SU-DHL-6 (cell line): Measurements from ENCODE around the gene TPD52L2.

ENCODE experiments used
- H2AFZ ChIP-seq: fragments of 200-600 bp; sonication (generic); 2 replicates; pipeline ENCODE4 v1.6.1; 2014; ENCODE audit warnings: low read depth, mild to moderate bottlenecking, moderate library complexity, mixed read lengths, antibody characterized with exemption, low read length; ENCODE audit not compliant: severe bottlenecking
- H3F3A ChIP-seq: fragments of 200-600 bp; shearing (Covaris generic); 2 replicates; pipeline ENCODE4 v1.6.0; 2016; ENCODE audit warnings: antibody characterized with exemption, mild to moderate bottlenecking; ENCODE audit not compliant: insufficient read depth
- H3K27ac ChIP-seq: fragments of 200-600 bp; sonication (generic); 2 replicates; pipeline ENCODE4 v1.5.1; 2016; ENCODE audit warnings: low read depth, mild to moderate bottlenecking, low read length, moderate library complexity, mixed read lengths
- H3K27me3 ChIP-seq: fragments of 200-600 bp; sonication (generic), shearing (Covaris generic); 2 replicates; pipeline ENCODE4 v1.6.0; 2014; ENCODE audit warnings: mild to moderate bottlenecking, low read length
- H3K36me3 ChIP-seq: fragments of 200-600 bp; sonication (generic); 2 replicates; pipeline ENCODE4 v1.6.1; 2014; ENCODE audit warnings: mild to moderate bottlenecking, low read length, mixed read lengths
- H3K4me2 ChIP-seq: fragments of 300-600, 200-600 bp; shearing (Covaris generic), sonication (generic); 2 replicates; pipeline ENCODE4 v1.6.0; 2014; ENCODE audit warnings: low read length, low read depth, mild to moderate bottlenecking; ENCODE audit not compliant: poor library complexity, severe bottlenecking
- H3K4me3 ChIP-seq: fragments of 200-600 bp; sonication (generic); 2 replicates; pipeline ENCODE4 v1.5.1; 2014; ENCODE audit warnings: antibody characterized with exemption, low read length, mild to moderate bottlenecking, mixed read lengths; ENCODE audit not compliant: insufficient read depth, poor library complexity, severe bottlenecking
- H3K79me2 ChIP-seq: fragments of 200-600 bp; sonication (generic); 2 replicates; pipeline ENCODE4 v1.6.1; 2014; ENCODE audit warnings: mild to moderate bottlenecking, low read length, moderate library complexity; ENCODE audit not compliant: insufficient read depth
- H3K9ac ChIP-seq: fragments of 200-600 bp; sonication (generic); 2 replicates; pipeline ENCODE4 v1.7.0; 2014; ENCODE audit warnings: mild to moderate bottlenecking, low read length
- H3K9me2 ChIP-seq: fragments of 200-600 bp; sonication (generic); replicated peaks from 2 replicates; pipeline ENCODE4 v1.6.1; 2014; ENCODE audit warnings: low read length; ENCODE audit not compliant: insufficient read depth
- H3K9me3 ChIP-seq: fragments of 200-600 bp; sonication (generic); 2 replicates; pipeline ENCODE4 v1.6.1; 2014; ENCODE audit warnings: low read length, mixed read lengths; ENCODE audit not compliant: insufficient read depth
- H4K20me1 ChIP-seq: fragments of 200-600 bp; sonication (generic); 2 replicates; pipeline ENCODE4 v1.6.1; 2014; ENCODE audit warnings: low read depth, mild to moderate bottlenecking, antibody characterized with exemption, low read length, moderate library complexity, mixed read lengths
- EZH2phosphoT487 ChIP-seq: fragments of 200-600 bp; sonication (generic), shearing (Covaris generic); conservative IDR thresholded peaks from 2 replicates; pipeline ENCODE4 v1.6.1; 2018; ENCODE audit warnings: mild to moderate bottlenecking, antibody characterized with exemption, low read length, moderate library complexity, mixed read lengths
- TF ChIP-seq, protein P1 (sequence below): fragments of 200-600 bp; sonication (generic); IDR thresholded peaks from one replicate; pipeline ENCODE4 v1.5.1; 2017; ENCODE audit warnings: antibody characterized with exemption, mild to moderate bottlenecking, low read length, moderate library complexity; ENCODE audit not compliant: insufficient read depth, poor library complexity, severe bottlenecking

Gene TPD52L2

DNA sequence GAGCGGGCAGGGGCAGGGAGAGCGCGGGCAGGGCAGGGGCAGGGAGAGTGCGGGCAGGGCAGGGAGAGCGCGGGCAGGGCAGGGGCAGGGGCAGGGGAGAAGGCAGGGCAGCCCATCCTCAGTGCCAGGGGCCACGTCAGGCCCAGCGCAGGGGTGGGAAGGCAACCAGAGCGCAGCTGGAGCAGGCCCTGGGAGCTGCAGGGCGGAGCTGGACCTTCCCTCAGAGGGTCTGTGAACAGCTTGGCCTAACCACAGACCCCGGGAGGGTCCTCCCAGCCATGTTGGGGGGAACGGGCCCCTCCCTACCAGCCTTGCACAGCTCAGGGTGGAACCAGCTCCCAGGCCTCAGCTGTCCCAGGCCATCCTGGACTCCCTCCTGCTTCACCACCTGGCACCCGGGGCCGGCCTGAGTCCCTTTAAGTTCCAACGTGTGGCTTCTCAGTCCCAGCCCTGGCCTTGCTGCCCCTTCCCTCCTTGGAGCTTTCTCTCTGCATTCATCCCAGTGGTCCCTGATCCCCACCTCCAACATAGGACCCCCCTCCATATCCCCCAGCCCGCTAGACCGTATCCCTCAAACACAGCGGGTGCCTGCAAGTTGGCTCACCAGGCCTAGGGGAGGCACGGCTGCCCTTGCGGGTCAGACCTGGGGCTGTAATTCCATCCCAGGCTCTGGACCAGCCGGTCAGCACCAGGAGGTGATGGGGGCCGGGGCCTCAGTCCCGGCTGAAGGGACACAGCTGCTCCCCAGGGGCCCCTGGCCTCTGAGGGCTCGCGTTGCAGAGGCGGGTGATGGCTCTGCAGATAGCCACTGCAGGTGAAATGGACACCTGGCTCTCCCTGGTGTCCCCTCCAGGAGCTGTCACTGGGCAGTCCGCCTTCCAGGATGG, 28.4 kb upstream of the TPD52L2 start:
- TF ChIP-seq, protein P1, sequence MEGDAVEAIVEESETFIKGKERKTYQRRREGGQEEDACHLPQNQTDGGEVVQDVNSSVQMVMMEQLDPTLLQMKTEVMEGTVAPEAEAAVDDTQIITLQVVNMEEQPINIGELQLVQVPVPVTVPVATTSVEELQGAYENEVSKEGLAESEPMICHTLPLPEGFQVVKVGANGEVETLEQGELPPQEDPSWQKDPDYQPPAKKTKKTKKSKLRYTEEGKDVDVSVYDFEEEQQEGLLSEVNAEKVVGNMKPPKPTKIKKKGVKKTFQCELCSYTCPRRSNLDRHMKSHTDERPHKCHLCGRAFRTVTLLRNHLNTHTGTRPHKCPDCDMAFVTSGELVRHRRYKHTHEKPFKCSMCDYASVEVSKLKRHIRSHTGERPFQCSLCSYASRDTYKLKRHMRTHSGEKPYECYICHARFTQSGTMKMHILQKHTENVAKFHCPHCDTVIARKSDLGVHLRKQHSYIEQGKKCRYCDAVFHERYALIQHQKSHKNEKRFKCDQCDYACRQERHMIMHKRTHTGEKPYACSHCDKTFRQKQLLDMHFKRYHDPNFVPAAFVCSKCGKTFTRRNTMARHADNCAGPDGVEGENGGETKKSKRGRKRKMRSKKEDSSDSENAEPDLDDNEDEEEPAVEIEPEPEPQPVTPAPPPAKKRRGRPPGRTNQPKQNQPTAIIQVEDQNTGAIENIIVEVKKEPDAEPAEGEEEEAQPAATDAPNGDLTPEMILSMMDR = no peak
- no peak for TF ChIP-seq EZH2phosphoT487
- H3K79me2 ChIP-seq = no peaks in the 10 kb centered on the region
- H3K4me3 ChIP-seq = no peak overlapping the region
- H3F3A ChIP-seq = no peaks in the 10 kb centered on the region
- H2AFZ ChIP-seq = no peak overlapping the region
- no peaks in the 10 kb centered on the region for H3K9me3 ChIP-seq
- H4K20me1 ChIP-seq = no peaks in the 10 kb centered on the region
- no peak overlapping the region for H3K27ac ChIP-seq
- no peak overlapping the region for H3K9ac ChIP-seq
- H3K27me3 ChIP-seq = no peaks in the 10 kb centered on the region
- no peaks in the 10 kb centered on the region for H3K36me3 ChIP-seq
- H3K4me2 ChIP-seq = no peak overlapping the region
- H3K9me2 ChIP-seq = no peaks in the 10 kb centered on the region

DNA sequence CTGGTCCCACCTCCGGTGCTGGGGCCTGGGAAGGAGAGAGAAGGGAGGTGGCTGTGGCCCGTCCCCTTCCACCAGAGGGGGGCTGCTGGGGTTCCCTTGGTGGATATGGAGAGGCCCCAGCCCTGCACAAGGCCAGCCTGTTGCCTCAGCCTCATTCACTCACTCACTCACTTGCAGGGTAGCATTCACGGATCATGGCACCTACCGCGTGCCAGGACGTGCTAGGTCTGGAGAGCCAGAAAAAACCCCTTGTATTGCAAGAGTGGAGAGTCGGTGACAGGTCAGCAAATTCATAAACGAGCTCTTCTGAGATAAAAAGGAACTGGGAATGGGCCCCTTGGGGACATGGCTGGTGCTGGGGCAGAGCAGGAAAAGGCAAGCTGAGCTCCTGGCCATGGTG, 27.6 kb upstream of the TPD52L2 start:
- TF ChIP-seq, protein P1 = no peak
- no peak for TF ChIP-seq EZH2phosphoT487
- no peaks in the 10 kb centered on the region for H3K9me2 ChIP-seq
- H2AFZ ChIP-seq = no peak overlapping the region
- H3K79me2 ChIP-seq = no peaks in the 10 kb centered on the region
- H3K27ac ChIP-seq = no peak overlapping the region
- no peak overlapping the region for H3K9ac ChIP-seq
- no peaks in the 10 kb centered on the region for H3K9me3 ChIP-seq
- no peak overlapping the region for H3K4me2 ChIP-seq
- H3K36me3 ChIP-seq = no peaks in the 10 kb centered on the region
- H3K4me3 ChIP-seq = no peak overlapping the region
- no peaks in the 10 kb centered on the region for H3F3A ChIP-seq
- no peaks in the 10 kb centered on the region for H4K20me1 ChIP-seq
- H3K27me3 ChIP-seq = no peaks in the 10 kb centered on the region

DNA sequence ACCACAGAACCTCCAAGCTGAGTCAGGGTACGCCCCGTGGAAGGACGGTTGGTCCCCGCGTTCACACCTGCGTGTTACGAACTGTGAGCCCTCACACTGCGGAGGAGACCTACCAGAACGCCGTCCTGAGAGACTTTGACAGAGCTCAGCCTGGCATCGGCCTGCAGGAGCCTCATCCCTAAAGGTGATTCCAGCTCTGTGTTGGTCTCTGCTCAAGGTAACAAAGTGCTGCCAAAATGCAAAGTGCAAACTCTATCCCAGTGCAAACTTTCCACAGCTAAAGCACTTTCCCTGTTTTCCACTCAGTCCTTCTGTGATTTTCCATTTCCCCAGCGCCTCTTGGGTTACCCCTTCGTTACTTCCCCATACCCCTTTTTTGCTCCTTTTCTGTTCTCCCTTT, 25.4 kb upstream of the TPD52L2 start:
- Histone ChIP-seq H2AFZ (no peak overlapping the region), H3F3A (no peaks in the 10 kb centered on the region), H3K9ac (no peak overlapping the region), H3K9me3 (no peaks in the 10 kb centered on the region), H3K27me3 (no peaks in the 10 kb centered on the region), H3K4me3 (no peak overlapping the region), H3K27ac (no peak overlapping the region), H3K79me2 (no peaks in the 10 kb centered on the region), H3K9me2 (no peaks in the 10 kb centered on the region), H3K4me2 (no peak overlapping the region), H4K20me1 (no peaks in the 10 kb centered on the region), H3K36me3 (no peaks in the 10 kb centered on the region)
- TF ChIP-seq, protein P1 = no peak
- TF ChIP-seq EZH2phosphoT487 = no peak
